Transverse colon (tissue), 4 donors: ENCODE measurements around the gene TP73. TPM values are rescaled to one million over a fixed set of nuclear protein-coding genes. Genes with fewer than 3 reads are reported as not detected.

Experiments
- DNase-seq: peaks from one replicate; pipeline ENCODE4 v3.0.0-alpha.2; 2019
- H3K27ac ChIP-seq, 4 donors: fragments of 200-600 bp; sonication (generic); 2 replicates each; pipeline ENCODE4 v1.5.1; 2016 to 2018; ENCODE audit warnings: inconsistent platforms in 4 of 4
- H3K27me3 ChIP-seq: fragments of 200-600 bp; sonication (generic); 2 replicates; pipeline ENCODE4 v1.5.1; 2017; ENCODE audit warnings: inconsistent platforms
- H3K36me3 ChIP-seq, 4 donors: fragments of 200-600 bp; sonication (generic); 2 replicates each; pipeline ENCODE4 v1.5.1; 2017 to 2019; ENCODE audit warnings: inconsistent platforms in 4 of 4
- H3K4me1 ChIP-seq, 4 donors: fragments of 200-600 bp; sonication (generic); 2 replicates each; pipeline ENCODE4 v1.5.1; 2017 to 2020; ENCODE audit warnings: inconsistent platforms in 4 of 4
- H3K4me3 ChIP-seq, 4 donors: fragments of 200-600 bp; sonication (generic); 1 replicate in 1 of 4; 2 replicates in 3 of 4; pipeline versions ENCODE4 v1.5.1 to v1.6.1; 2017 to 2019; ENCODE audit warnings: inconsistent platforms in 4 of 4
- H3K9me3 ChIP-seq, 2 donors: fragments of 200-600 bp; sonication (generic); 2 replicates each; pipeline ENCODE4 v1.5.1; 2017 to 2019; ENCODE audit warnings: inconsistent platforms in 2 of 2
- CTCF ChIP-seq, 5 experiments: fragments of 200-600 bp in 3 of 5; fragments of 450-650 bp in 2 of 5; sonication (generic) in 3 of 5; IDR thresholded peaks; 1 replicate in 2 of 5; 2 replicates in 3 of 5; pipeline ENCODE4 v1.5.1; 2016 to 2017; ENCODE audit warnings: antibody characterized with exemption in 5 of 5, inconsistent platforms in 3 of 5, mild to moderate bottlenecking in 2 of 5, moderate library complexity in 1 of 5
- EP300 ChIP-seq: sonication (generic); formaldehyde crosslinking; IDR thresholded peaks from one replicate; pipeline ENCODE4 v1.6.1; 2017; ENCODE audit warnings: antibody characterized with exemption, low read depth
- POLR2A ChIP-seq: fragments of 450-650 bp; IDR thresholded peaks from one replicate; pipeline ENCODE4 v1.6.1; 2016; ENCODE audit warnings: antibody characterized with exemption, mild to moderate bottlenecking, moderate library complexity
- POLR2AphosphoS5 ChIP-seq, 3 donors: sonication (generic); formaldehyde crosslinking; IDR thresholded peaks; one replicate each; pipeline ENCODE4 v1.6.1; 2016; ENCODE audit warnings: antibody characterized with exemption in 3 of 3
- WGBS, 2 donors: methylation state at CpG; one replicate each; pipeline ENCODE4 v1.1.5; 2018; ENCODE audit warnings: low coverage in 1 of 2; 5-methylcytosine and 5-hydroxymethylcytosine counted together
- in situ Hi-C, 4 donors: fragments of 200-750 bp; cut with MboI; loops; one replicate each; pipeline versions ENCODE4 v1.15.0 to v1.15.1; 2017; ENCODE audit warnings: low sequenced_read_pairs in 3 of 4, low pct_ligation_motif_present in 1 of 4, low pct_unique_long_range_greater_than_20kb in 1 of 4
- intact Hi-C: fragments of 100-400 bp; cut with DNase I; formaldehyde crosslinking; loops from one replicate; pipeline ENCODE4 v1.15.1; 2023; ENCODE audit warnings: low total_unique reads
- total RNA-seq, 4 donors: library from RNA; depleted of rRNA; stranded (reverse); fragments of >200 nt; gene quantifications; one replicate each; pipeline ENCODE4 v1.1.0, GENCODE V29; 2016

TP73 gene
- total RNA-seq, 4 donors from 2014 or later = 0.20 to 0.32 TPM; not detected in 2

GRCh38 chr1:3749512-3749911, 97.2 kb downstream of the TP73 start:
- in situ Hi-C loops (no loop called here), intact Hi-C loops (no loop called here)
- no peak overlapping the region for H3K27ac ChIP-seq
- H3K36me3 ChIP-seq = no peaks in the 10 kb centered on the region
- no peak for DNase-seq
- TF ChIP-seq EP300 = no peak
- no peak for TF ChIP-seq POLR2AphosphoS5 (IDR thresholded peaks at IDR 0.05)
- no peak for TF ChIP-seq POLR2A
- TF ChIP-seq CTCF (IDR thresholded peaks at IDR 0.05) = no peak
- no peaks in the 10 kb centered on the region for H3K9me3 ChIP-seq
- peaks cover 4 to 16% (median 8%) of the 10 kb centered on the region in 4 donors for H3K4me1 ChIP-seq
- peaks cover 15% of the 10 kb centered on the region for H3K27me3 ChIP-seq
- 17 to 55% methylated on average over 1 to 5 of the region's 5 CpGs for WGBS, 2 donors
- no peak overlapping the region for H3K4me3 ChIP-seq

DNA sequence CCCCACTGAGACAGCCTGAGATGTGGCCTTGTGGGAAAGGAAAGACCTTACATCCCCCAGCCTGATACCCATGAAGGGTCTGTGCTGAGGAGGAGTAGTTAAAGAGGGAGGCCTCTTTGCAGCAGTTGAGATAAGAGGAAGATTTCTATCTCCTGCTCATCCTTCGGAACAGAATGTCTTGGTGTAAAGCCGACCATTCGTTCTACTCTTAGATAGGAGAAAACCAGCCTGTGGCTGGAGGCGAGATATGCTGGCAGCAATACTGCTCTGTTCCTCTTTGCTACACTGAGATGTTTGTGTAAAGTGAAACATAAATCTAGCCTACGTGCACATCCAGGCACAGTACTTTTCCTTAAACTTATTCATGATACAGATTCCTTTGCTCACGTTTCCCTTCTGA, 98.4 kb downstream of the TP73 start:
- in situ Hi-C loops (no loop called here), intact Hi-C loops (no loop called here)
- no peak for DNase-seq
- no peak overlapping the region for H3K27ac ChIP-seq
- no peaks in the 10 kb centered on the region for H3K36me3 ChIP-seq
- H3K4me1 ChIP-seq = peaks cover 4 to 16% (median 8%) of the 10 kb centered on the region in 4 donors
- H3K27me3 ChIP-seq = peaks cover 15% of the 10 kb centered on the region
- no peak overlapping the region for H3K4me3 ChIP-seq
- H3K9me3 ChIP-seq = no peaks in the 10 kb centered on the region
- 53 to 62% methylated on average over 2 to 6 of the region's 6 CpGs for WGBS, 2 donors
- no peak for TF ChIP-seq POLR2AphosphoS5 (IDR thresholded peaks at IDR 0.05)

DNA sequence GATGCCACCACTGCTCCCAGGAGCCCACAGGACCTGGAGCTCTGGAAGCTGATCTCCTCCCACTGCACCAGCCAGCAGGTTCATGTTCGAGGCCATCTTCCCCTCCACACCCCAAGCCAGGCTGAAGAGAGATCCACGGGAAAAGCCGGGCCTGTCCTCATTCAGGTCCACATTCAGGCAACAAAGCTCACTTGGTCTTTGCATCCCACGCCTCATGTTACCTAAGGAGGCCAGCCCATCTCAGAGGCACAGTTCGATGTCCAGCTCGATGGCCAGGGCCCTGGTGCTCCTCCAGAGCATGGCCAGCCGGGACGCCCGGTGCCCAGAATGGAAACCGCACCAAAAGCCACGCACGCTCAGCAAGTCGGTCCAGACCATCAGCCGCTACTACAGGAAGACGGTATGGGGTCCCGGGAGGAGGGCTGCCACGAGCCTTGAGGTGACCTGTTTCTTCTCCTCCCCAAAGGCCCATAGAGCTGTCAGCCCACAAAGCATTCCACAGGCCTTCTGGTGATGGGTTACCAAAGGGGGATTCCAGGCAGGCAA, 100.2 kb downstream of the TP73 start, which contains the start of gene CCDC27:
Gene CCDC27 (plus strand): TSS at position 51 of the 546 bp plus-strand sequence. CDS start 32 bp downstream, at position 83.
- WGBS, 2 donors = 67 to 82% methylated on average over 1 to 16 of the region's 17 CpGs

DNA sequence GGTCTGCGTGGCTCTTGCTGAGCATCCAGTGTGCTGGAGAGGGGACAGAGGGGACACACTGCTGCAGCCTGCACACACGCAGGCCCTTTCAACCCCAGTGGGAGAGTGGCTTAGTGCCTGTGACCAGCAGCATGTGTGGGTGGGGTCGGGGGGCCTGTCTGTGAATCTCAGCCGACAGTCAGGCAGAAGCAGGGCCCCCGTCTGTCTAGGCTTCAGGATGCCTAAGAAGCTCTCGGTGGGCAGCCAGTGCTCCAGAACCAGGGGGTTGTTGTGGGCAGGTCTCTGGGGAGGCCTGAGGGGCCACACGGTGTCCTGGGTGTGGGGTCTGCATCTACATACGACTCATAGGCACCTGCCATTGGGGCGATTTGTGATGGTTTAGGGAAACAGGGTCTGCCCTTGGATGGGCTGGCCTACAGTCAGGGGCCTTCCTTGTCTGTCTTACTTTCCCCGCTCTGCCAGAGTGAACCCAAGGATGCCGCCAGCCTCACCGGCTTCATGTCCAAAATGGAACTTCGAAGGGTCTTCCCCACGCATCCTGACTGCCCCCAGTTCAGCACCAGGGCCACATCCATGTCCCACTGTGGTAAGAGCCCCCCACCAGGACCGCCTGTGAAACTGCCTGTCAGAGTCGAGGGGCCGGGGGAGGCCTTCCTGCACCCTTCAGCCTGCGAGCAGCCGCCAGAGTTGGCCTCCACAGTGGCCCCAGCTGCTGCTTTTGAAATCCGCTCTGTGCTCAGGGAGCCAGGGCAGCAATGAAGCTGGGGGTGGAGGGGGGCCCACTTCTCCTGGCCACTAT, 101.5 kb downstream of the TP73 start:
- no peaks in the 10 kb centered on the region for H3K4me1 ChIP-seq
- no peak for DNase-seq
- WGBS, 2 donors = 84% methylated on average over 20 of the region's 20 CpGs; no CpG with 5 or more reads in 1 of the 2 donors
- intact Hi-C loops (no loop called here), in situ Hi-C loops (no loop called here)
- H3K4me3 ChIP-seq = no peak overlapping the region
- H3K9me3 ChIP-seq = no peaks in the 10 kb centered on the region
- TF ChIP-seq CTCF (IDR thresholded peaks at IDR 0.05) = no peak
- no peak for TF ChIP-seq POLR2AphosphoS5 (IDR thresholded peaks at IDR 0.05)
- TF ChIP-seq POLR2A = no peak
- TF ChIP-seq EP300 = no peak
- no peaks in the 10 kb centered on the region for H3K36me3 ChIP-seq
- H3K27ac ChIP-seq = no peak overlapping the region
- peaks cover 20% of the 10 kb centered on the region for H3K27me3 ChIP-seq

More for the DNA sequence above, 100.2 kb downstream of the TP73 start, which contains the start of gene CCDC27:
- DNase-seq = no peak
- in situ Hi-C loops = no loop called here
- Histone ChIP-seq H3K27me3 (peaks cover 20% of the 10 kb centered on the region), H3K4me3 (no peak within 1 kb of the TSS), H3K36me3 (no peaks in the 10 kb centered on the region), H3K27ac (no peak within 1 kb of the TSS), H3K4me1 (peaks cover 4 to 8% (median 5%) of the 10 kb centered on the region in 4 donors), H3K9me3 (no peaks in the 10 kb centered on the region)
- no peak for TF ChIP-seq POLR2A
- no peak for TF ChIP-seq POLR2AphosphoS5 (IDR thresholded peaks at IDR 0.05)
- TF ChIP-seq CTCF (IDR thresholded peaks at IDR 0.05) = no peak
- TF ChIP-seq EP300 = no peak
- intact Hi-C loops = no loop called here
